Activated naive CD8-positive, alpha-beta T cell (primary cell): ENCODE measurements around the gene CACNA1D.
"Not testable (repeated sequence)": the region's sequence is repeated elsewhere in the genome, so short reads cannot be mapped to it uniquely, and the experiment has no call there.

Experiments
- H3K27ac Mint-ChIP-seq: one replicate; pipeline ENCODE4 v1.8.0; 2021; ENCODE audit warnings: mixed read lengths
- H3K27me3 Mint-ChIP-seq: one replicate; pipeline ENCODE4 v1.8.0; 2021; ENCODE audit warnings: mixed read lengths
- H3K36me3 Mint-ChIP-seq: one replicate; pipeline ENCODE4 v1.8.0; 2021; ENCODE audit warnings: mixed read lengths
- H3K4me1 Mint-ChIP-seq: one replicate; pipeline ENCODE4 v1.8.0; 2021; ENCODE audit warnings: low read depth, mixed read lengths
- H3K4me3 Mint-ChIP-seq: one replicate; pipeline ENCODE4 v1.8.0; 2021; ENCODE audit warnings: mild to moderate bottlenecking, mixed read lengths
- H3K9me3 Mint-ChIP-seq: one replicate; pipeline ENCODE4 v1.8.0; 2021; ENCODE audit warnings: low read depth, mixed read lengths

The CACNA1D gene

GRCh38 chr3:53493963-53494791 lies at the start of gene CACNA1D:
CACNA1D (plus strand) TSS chr3:53494611; CDS start chr3:53495167, 556 bp downstream.
- H3K27ac Mint-ChIP-seq: no peak within 1 kb of the TSS
- peaks cover 11% of the 10 kb centered on the region for H3K4me1 Mint-ChIP-seq
- no peaks in the 10 kb centered on the region for H3K36me3 Mint-ChIP-seq
- H3K9me3 Mint-ChIP-seq: no peaks in the 10 kb centered on the region
- H3K4me3 Mint-ChIP-seq: peak within 1 kb of the TSS; percentile 79
- peaks cover 38% of the 10 kb centered on the region for H3K27me3 Mint-ChIP-seq

GRCh38 chr3:53457068-53457467 lies 37.3 kb upstream of the CACNA1D start:
- Mint-ChIP-seq H3K4me3 (no peak overlapping the region), H3K4me1 (no peaks in the 10 kb centered on the region), H3K36me3 (no peaks in the 10 kb centered on the region), H3K27me3 (peaks cover 17% of the 10 kb centered on the region), H3K9me3 (no peaks in the 10 kb centered on the region), H3K27ac (no peak overlapping the region)

- H3K4me3 Mint-ChIP-seq: no peak overlapping the region
- no peaks in the 10 kb centered on the region for H3K9me3 Mint-ChIP-seq
- H3K27me3 Mint-ChIP-seq: peaks cover 14% of the 10 kb centered on the region
- no peak overlapping the region for H3K27ac Mint-ChIP-seq
- no peaks in the 10 kb centered on the region for H3K4me1 Mint-ChIP-seq
- H3K36me3 Mint-ChIP-seq: no peaks in the 10 kb centered on the region
Observed at GRCh38 chr3:53460326-53460725, 34.1 kb upstream of the CACNA1D start.

GRCh38 chr3:53464424-53464823 lies 30.0 kb upstream of the CACNA1D start:
- Mint-ChIP-seq H3K36me3 (no peaks in the 10 kb centered on the region), H3K27ac (no peak overlapping the region), H3K4me1 (no peaks in the 10 kb centered on the region), H3K9me3 (no peaks in the 10 kb centered on the region), H3K4me3 (no peak overlapping the region), H3K27me3 (peaks cover 16% of the 10 kb centered on the region)

GRCh38 chr3:53469758-53470157 lies 24.7 kb upstream of the CACNA1D start:
- not testable (repeated sequence) for H3K4me1 Mint-ChIP-seq, H3K9me3 Mint-ChIP-seq, H3K27ac Mint-ChIP-seq, H3K4me3 Mint-ChIP-seq, H3K36me3 Mint-ChIP-seq
- peaks cover 13% of the 10 kb centered on the region for H3K27me3 Mint-ChIP-seq

- Mint-ChIP-seq H3K27me3 (peaks cover 15% of the 10 kb centered on the region), H3K36me3 (no peaks in the 10 kb centered on the region), H3K4me3 (no peak overlapping the region), H3K27ac (no peak overlapping the region), H3K9me3 (peaks cover 3% of the 10 kb centered on the region), H3K4me1 (no peaks in the 10 kb centered on the region)
Observed at GRCh38 chr3:53473422-53473821, 21.0 kb upstream of the CACNA1D start.

- H3K4me1 Mint-ChIP-seq, H3K36me3 Mint-ChIP-seq, H3K4me3 Mint-ChIP-seq, H3K9me3 Mint-ChIP-seq, H3K27ac Mint-ChIP-seq: not testable (repeated sequence)
- H3K27me3 Mint-ChIP-seq: peaks cover 19% of the 10 kb centered on the region
Observed at GRCh38 chr3:53476372-53476771, 18.0 kb upstream of the CACNA1D start.

GRCh38 chr3:53477689-53478088 lies 16.7 kb upstream of the CACNA1D start:
- not testable (repeated sequence) for H3K4me3 Mint-ChIP-seq, H3K36me3 Mint-ChIP-seq, H3K4me1 Mint-ChIP-seq, H3K9me3 Mint-ChIP-seq, H3K27ac Mint-ChIP-seq
- peaks cover 16% of the 10 kb centered on the region for H3K27me3 Mint-ChIP-seq

GRCh38 chr3:53478166-53478830 lies 16.1 kb upstream of the CACNA1D start:
- no peaks in the 10 kb centered on the region for H3K9me3 Mint-ChIP-seq

GRCh38 chr3:53478921-53479664 lies 15.3 kb upstream of the CACNA1D start:
- Mint-ChIP-seq H3K27ac (no peak overlapping the region), H3K4me3 (no peak overlapping the region), H3K27me3 (peaks cover 15% of the 10 kb centered on the region), H3K4me1 (no peaks in the 10 kb centered on the region), H3K36me3 (no peaks in the 10 kb centered on the region), H3K9me3 (no peaks in the 10 kb centered on the region)

More at GRCh38 chr3:53478166-53478830, 16.1 kb upstream of the CACNA1D start:
- H3K4me1 Mint-ChIP-seq: no peaks in the 10 kb centered on the region
- H3K27ac Mint-ChIP-seq: no peak overlapping the region
- H3K27me3 Mint-ChIP-seq: peaks cover 16% of the 10 kb centered on the region
- no peak overlapping the region for H3K4me3 Mint-ChIP-seq
- no peaks in the 10 kb centered on the region for H3K36me3 Mint-ChIP-seq

- Mint-ChIP-seq H3K4me1 (no peaks in the 10 kb centered on the region), H3K27me3 (peaks cover 10% of the 10 kb centered on the region), H3K9me3 (no peaks in the 10 kb centered on the region), H3K36me3 (no peaks in the 10 kb centered on the region), H3K27ac (no peak overlapping the region), H3K4me3 (no peak overlapping the region)
Observed at GRCh38 chr3:53482227-53482626, 12.2 kb upstream of the CACNA1D start.

- H3K27ac Mint-ChIP-seq: no peak overlapping the region
- H3K4me3 Mint-ChIP-seq: no peak overlapping the region
- no peaks in the 10 kb centered on the region for H3K36me3 Mint-ChIP-seq
- peaks cover 10% of the 10 kb centered on the region for H3K27me3 Mint-ChIP-seq
- H3K4me1 Mint-ChIP-seq: no peaks in the 10 kb centered on the region
- no peaks in the 10 kb centered on the region for H3K9me3 Mint-ChIP-seq
Observed at GRCh38 chr3:53483821-53484220, 10.6 kb upstream of the CACNA1D start.

GRCh38 chr3:53484984-53485383 lies 9.4 kb upstream of the CACNA1D start:
- H3K4me1 Mint-ChIP-seq: no peaks in the 10 kb centered on the region
- no peak overlapping the region for H3K27ac Mint-ChIP-seq
- H3K9me3 Mint-ChIP-seq: no peaks in the 10 kb centered on the region
- H3K4me3 Mint-ChIP-seq: no peak overlapping the region
- no peaks in the 10 kb centered on the region for H3K36me3 Mint-ChIP-seq
- H3K27me3 Mint-ChIP-seq: peaks cover 8% of the 10 kb centered on the region

- Mint-ChIP-seq H3K4me3 (no peak overlapping the region), H3K9me3 (no peaks in the 10 kb centered on the region)
Observed at GRCh38 chr3:53485675-53486403, 8.6 kb upstream of the CACNA1D start.

More at GRCh38 chr3:53485675-53486403, 8.6 kb upstream of the CACNA1D start:
- H3K27me3 Mint-ChIP-seq: peaks cover 7% of the 10 kb centered on the region
- no peaks in the 10 kb centered on the region for H3K36me3 Mint-ChIP-seq
- H3K27ac Mint-ChIP-seq: no peak overlapping the region
- H3K4me1 Mint-ChIP-seq: no peaks in the 10 kb centered on the region
